SH-SY5Y (cell line): ENCODE results near the gene PGS1.

Source experiments
- GATA2 ChIP-seq: IDR thresholded peaks from 2 replicates; pipeline ENCODE4 v1.6.1; 2011; ENCODE audit warnings: mild to moderate bottlenecking, low read depth, low read length
- GATA3 ChIP-seq: IDR thresholded peaks from 2 replicates; pipeline ENCODE4 v1.6.1; 2011; ENCODE audit warnings: low read depth, mild to moderate bottlenecking, low read length, moderate library complexity

DNA sequence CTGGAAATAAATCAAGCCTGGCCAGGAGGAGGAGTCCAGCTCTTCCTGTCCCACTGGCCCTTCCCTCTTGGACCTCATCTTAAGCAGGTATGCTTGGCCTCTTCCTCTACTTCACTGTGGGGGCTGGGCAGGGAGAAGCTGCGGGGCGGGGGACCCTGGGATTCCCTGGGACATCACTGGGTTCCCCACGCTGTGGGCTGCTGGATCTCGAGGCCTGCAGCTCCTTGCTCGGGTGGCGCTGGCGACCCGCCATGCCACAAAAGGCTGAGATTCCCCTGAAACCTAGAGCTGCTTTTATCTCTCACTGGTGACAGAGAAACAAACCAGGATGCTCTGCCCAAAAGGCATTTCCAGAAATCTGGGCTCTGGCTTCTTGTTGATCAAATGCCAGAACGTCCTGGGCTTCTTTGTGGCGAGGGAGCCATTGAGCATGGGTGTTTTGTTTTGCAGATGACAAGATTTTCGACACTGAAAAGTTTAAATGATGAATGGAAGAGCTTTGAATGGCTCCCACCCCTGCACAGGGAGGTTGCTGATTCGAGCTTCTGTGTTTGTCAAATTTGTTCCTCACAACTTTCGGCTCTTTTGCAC is 8.6 kb upstream of the PGS1 start:
- TF ChIP-seq GATA2 (peak; percentile 92), GATA3 (no peak)
